ENCODE measurements around the gene TMC7. TPM values are rescaled to one million over a fixed set of nuclear protein-coding genes. Genes with fewer than 3 reads are reported as not detected.
"Not testable (repeated sequence)": the region's sequence is repeated elsewhere in the genome, so short reads cannot be mapped to it uniquely, and the experiment has no call there.

The TMC7 gene
- total and polyA plus RNA-seq, 2 donors (not counting 3 experiments of a cell fraction or from before 2014, with no cell fraction given): 5.7 to 7.0 TPM

- H3K36me3 ChIP-seq (ENCODE audit: control insufficient read depth in 2 of 2, extremely low read depth in 1 of 2, insufficient read depth in 2 of 2, low read length in 2 of 2); H3K79me2 ChIP-seq (ENCODE audit: control insufficient read depth, insufficient read depth, low read length); BruUV-seq (replicated peaks); H2AFZ ChIP-seq (ENCODE audit: low read depth, low read length); H4K20me1 ChIP-seq (replicated peaks; ENCODE audit: control insufficient read depth, extremely low read depth, insufficient read depth, low read length); H3K4me2 ChIP-seq (ENCODE audit: insufficient read depth, low read length); H3K27ac ChIP-seq (ENCODE audit: insufficient read depth, low read depth, low read length); POLR2A ChIA-PET; intact Hi-C loops (cut with micrococcal nuclease); H3K9me3 ChIP-seq (replicated peaks; ENCODE audit: control insufficient read depth, insufficient read depth, low read length); H3K27me3 ChIP-seq (ENCODE audit: control insufficient read depth in 2 of 2, insufficient read depth in 2 of 2, low read length in 2 of 2); dilution Hi-C loops (cut with MboI; ENCODE audit: extremely low pct_ligation_motif_present, low sequenced_read_pairs); H3K9ac ChIP-seq (replicated peaks; ENCODE audit: extremely low read depth, insufficient read depth, low read length); FAIRE-seq; H3K9me1 ChIP-seq (replicated peaks; ENCODE audit: control insufficient read depth, extremely low read depth, insufficient read depth, low read length); H3K4me3 ChIP-seq (replicated peaks in 1 of 3; ENCODE audit: insufficient read depth in 1 of 3, low read depth in 1 of 3, low read length in 3 of 3); DNase-seq (ENCODE audit: low read depth, low spot score); H3K4me1 ChIP-seq (ENCODE audit: control insufficient read depth, extremely low read depth, insufficient read depth, low read length): not testable (repeated sequence)
- CTCF ChIA-PET: interaction anchor here (2.6 kb wide), 1 partner anchor 12 kb away, joined by 5 read pairs; the partner anchor contains the start of gene TMC7
Observed at GRCh38 chr16:18995406-18995805, 11.7 kb downstream of the TMC7 start.

- H3K9ac ChIP-seq (replicated peaks; ENCODE audit: extremely low read depth, insufficient read depth, low read length); H3K27ac ChIP-seq (ENCODE audit: insufficient read depth, low read depth, low read length); H3K9me1 ChIP-seq (replicated peaks; ENCODE audit: control insufficient read depth, extremely low read depth, insufficient read depth, low read length); H3K9me3 ChIP-seq (replicated peaks; ENCODE audit: control insufficient read depth, insufficient read depth, low read length); DNase-seq (ENCODE audit: low read depth, low spot score); H3K27me3 ChIP-seq (ENCODE audit: control insufficient read depth in 2 of 2, insufficient read depth in 2 of 2, low read length in 2 of 2); H3K4me1 ChIP-seq (ENCODE audit: control insufficient read depth, extremely low read depth, insufficient read depth, low read length); H3K36me3 ChIP-seq (ENCODE audit: control insufficient read depth in 2 of 2, extremely low read depth in 1 of 2, insufficient read depth in 2 of 2, low read length in 2 of 2); dilution Hi-C loops (cut with MboI; ENCODE audit: extremely low pct_ligation_motif_present, low sequenced_read_pairs); H3K4me2 ChIP-seq (ENCODE audit: insufficient read depth, low read length); H4K20me1 ChIP-seq (replicated peaks; ENCODE audit: control insufficient read depth, extremely low read depth, insufficient read depth, low read length); H3K4me3 ChIP-seq (replicated peaks in 1 of 3; ENCODE audit: insufficient read depth in 1 of 3, low read depth in 1 of 3, low read length in 3 of 3); CTCF ChIA-PET; BruUV-seq (replicated peaks); POLR2A ChIA-PET; H2AFZ ChIP-seq (ENCODE audit: low read depth, low read length); FAIRE-seq; intact Hi-C loops (cut with micrococcal nuclease); H3K79me2 ChIP-seq (ENCODE audit: control insufficient read depth, insufficient read depth, low read length): not testable (repeated sequence)
Observed at GRCh38 chr16:18996536-18996935, 12.8 kb downstream of the TMC7 start.

GRCh38 chr16:18997001-18997400 is 13.3 kb downstream of the TMC7 start:
- H2AFZ ChIP-seq (ENCODE audit: low read depth, low read length); H3K27ac ChIP-seq (ENCODE audit: insufficient read depth, low read depth, low read length); FAIRE-seq; dilution Hi-C loops (cut with MboI; ENCODE audit: extremely low pct_ligation_motif_present, low sequenced_read_pairs); H3K9me3 ChIP-seq (replicated peaks; ENCODE audit: control insufficient read depth, insufficient read depth, low read length); POLR2A ChIA-PET; H4K20me1 ChIP-seq (replicated peaks; ENCODE audit: control insufficient read depth, extremely low read depth, insufficient read depth, low read length); H3K9me1 ChIP-seq (replicated peaks; ENCODE audit: control insufficient read depth, extremely low read depth, insufficient read depth, low read length); H3K4me2 ChIP-seq (ENCODE audit: insufficient read depth, low read length); H3K79me2 ChIP-seq (ENCODE audit: control insufficient read depth, insufficient read depth, low read length); H3K9ac ChIP-seq (replicated peaks; ENCODE audit: extremely low read depth, insufficient read depth, low read length); H3K4me1 ChIP-seq (ENCODE audit: control insufficient read depth, extremely low read depth, insufficient read depth, low read length); CTCF ChIA-PET; BruUV-seq (replicated peaks); H3K36me3 ChIP-seq (ENCODE audit: control insufficient read depth in 2 of 2, extremely low read depth in 1 of 2, insufficient read depth in 2 of 2, low read length in 2 of 2); H3K27me3 ChIP-seq (ENCODE audit: control insufficient read depth in 2 of 2, insufficient read depth in 2 of 2, low read length in 2 of 2); H3K4me3 ChIP-seq (replicated peaks in 1 of 3; ENCODE audit: insufficient read depth in 1 of 3, low read depth in 1 of 3, low read length in 3 of 3); intact Hi-C loops (cut with micrococcal nuclease); DNase-seq (ENCODE audit: low read depth, low spot score): not testable (repeated sequence)
